ENCODE data around the gene TLN1.
A peak's percentile ranks its signal among the peaks of the same experiment; 100 is the strongest.

Gene TLN1

DNA sequence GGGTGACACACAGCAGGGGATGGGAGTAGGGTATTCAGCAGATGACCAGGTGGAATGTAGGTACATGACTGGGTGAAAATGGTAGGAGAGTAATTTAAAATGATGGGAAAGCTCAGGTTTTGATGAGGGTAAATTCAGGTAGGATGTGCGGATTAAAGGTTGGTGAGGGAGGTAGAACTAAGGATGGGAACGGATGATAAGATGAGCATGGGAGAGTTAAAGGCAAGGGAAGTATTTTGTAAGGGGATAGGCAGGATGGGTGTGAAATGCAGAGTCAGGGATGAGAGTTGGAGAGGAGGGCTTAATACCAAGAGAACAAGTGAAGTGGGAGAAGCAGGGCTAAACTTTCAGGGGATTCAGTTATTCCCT lies 1.5 kb downstream of the TLN1 start:
- peak overlapping the region; percentile 94 for H3K4me2 ChIP-seq (ENCODE audit: low read depth, low read length)
- H3F3A ChIP-seq (ENCODE audit: insufficient read depth, low read length), result peaks cover 26% of the 10 kb centered on the region; the same call in 1 of the 2 replicates
- H4K20me1 ChIP-seq (ENCODE audit: insufficient read depth, low read length), result no peaks in the 10 kb centered on the region
- no peak for DNase-seq
- H3K9ac ChIP-seq (ENCODE audit: low read length), result no peak overlapping the region
- no peak overlapping the region for H2AFZ ChIP-seq (ENCODE audit: low read length)
- no peaks in the 10 kb centered on the region for H3K36me3 ChIP-seq (replicated peaks; ENCODE audit: insufficient read depth, low read length)
- no peaks in the 10 kb centered on the region for H3K27me3 ChIP-seq (replicated peaks; ENCODE audit: insufficient read depth, low read length)
- H3K9me3 ChIP-seq (replicated peaks; ENCODE audit: insufficient read depth, low read length), result no peaks in the 10 kb centered on the region
- H3K9me2 ChIP-seq (replicated peaks; ENCODE audit: insufficient read depth, low read length), result no peaks in the 10 kb centered on the region
- peak overlapping the region; percentile 90 for H3K4me3 ChIP-seq (ENCODE audit: low read length)
- peaks cover 31% of the 10 kb centered on the region for H3K4me1 ChIP-seq (ENCODE audit: low read length)
- H3K79me2 ChIP-seq (ENCODE audit: low read length), result peaks cover 80% of the 10 kb centered on the region
- no peak for TF ChIP-seq EZH2 (optimal IDR thresholded peaks at IDR 0.05; ENCODE audit: low read depth, low read length)
- no peak for TF ChIP-seq CTCF (IDR thresholded peaks at IDR 0.05; ENCODE audit: low read length)
- TF ChIP-seq EZH2phosphoT487 (IDR thresholded peaks at IDR 0.05; ENCODE audit: low read length), result no peak
- H3K27ac ChIP-seq (ENCODE audit: low read length), result no peak overlapping the region

DNA sequence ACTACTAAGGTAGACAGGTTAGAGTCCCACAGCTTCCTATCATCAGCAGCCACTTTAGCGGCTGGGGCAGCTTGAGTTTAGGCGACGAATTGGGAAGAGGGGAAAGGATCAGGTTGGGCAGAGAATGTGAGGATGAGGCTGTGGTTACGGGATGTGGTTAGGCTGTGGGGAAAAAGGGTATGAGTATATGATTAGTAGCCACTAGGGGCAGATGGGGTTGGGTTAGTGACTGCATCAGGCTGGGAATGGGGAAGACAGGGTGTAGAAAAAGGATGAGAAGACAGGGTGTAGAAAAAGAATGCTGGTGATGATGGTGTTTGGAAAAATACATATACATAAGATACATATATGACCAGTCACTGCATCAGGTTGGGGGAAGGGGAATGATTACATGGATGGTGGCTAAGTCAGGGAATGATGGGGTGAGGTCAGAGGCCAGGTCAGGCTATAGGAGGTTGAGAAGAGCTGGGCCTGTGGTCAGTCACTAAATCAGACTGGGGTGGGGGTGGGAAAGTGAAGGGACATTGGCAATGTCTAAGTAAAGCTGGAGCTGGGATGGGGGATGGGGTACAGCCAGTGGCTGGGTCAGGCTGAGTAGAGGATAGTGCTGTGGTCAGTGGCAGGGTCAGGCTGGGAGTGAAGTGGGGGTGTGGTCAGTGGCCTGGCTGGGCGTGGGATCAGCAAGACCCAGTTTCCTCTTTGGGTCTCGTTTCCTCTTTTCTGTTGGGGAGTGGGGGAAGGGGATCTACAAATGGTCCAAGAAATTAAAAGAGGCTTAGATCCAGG lies 2.1 kb downstream of the TLN1 start:
- H3K4me3 ChIP-seq (ENCODE audit: low read length), result peak overlapping the region; percentile 6; the same call in 1 of the 2 replicates
- H3K4me1 ChIP-seq (ENCODE audit: low read length), result peaks cover 31% of the 10 kb centered on the region
- no peaks in the 10 kb centered on the region for H3K36me3 ChIP-seq (replicated peaks; ENCODE audit: insufficient read depth, low read length)

GRCh38 chr9:35729101-35729500 lies 2.9 kb downstream of the TLN1 start:
- peaks cover 31% of the 10 kb centered on the region for H3K4me1 ChIP-seq (ENCODE audit: low read length)
- no peak overlapping the region for H3K27ac ChIP-seq (ENCODE audit: low read length)
- no peak overlapping the region for H3K4me3 ChIP-seq (ENCODE audit: low read length)
- H3K9ac ChIP-seq (ENCODE audit: low read length), result no peak overlapping the region
- H3K27me3 ChIP-seq (replicated peaks; ENCODE audit: insufficient read depth, low read length), result no peaks in the 10 kb centered on the region
- H3F3A ChIP-seq (ENCODE audit: insufficient read depth, low read length), result peaks cover 26% of the 10 kb centered on the region; the same call in 1 of the 2 replicates
- H3K36me3 ChIP-seq (replicated peaks; ENCODE audit: insufficient read depth, low read length), result no peaks in the 10 kb centered on the region; the same call in 1 of the 2 replicates
- no peaks in the 10 kb centered on the region for H4K20me1 ChIP-seq (ENCODE audit: insufficient read depth, low read length)
- H3K9me2 ChIP-seq (replicated peaks; ENCODE audit: insufficient read depth, low read length), result no peaks in the 10 kb centered on the region
- no peak for DNase-seq
- TF ChIP-seq CTCF (IDR thresholded peaks at IDR 0.05; ENCODE audit: low read length) (no peak), EZH2phosphoT487 (IDR thresholded peaks at IDR 0.05; ENCODE audit: low read length) (no peak), EZH2 (optimal IDR thresholded peaks at IDR 0.05; ENCODE audit: low read depth, low read length) (no peak)
- H3K4me2 ChIP-seq (ENCODE audit: low read depth, low read length), result peak overlapping the region; percentile 94; the same call in 1 of the 2 replicates
- no peaks in the 10 kb centered on the region for H3K9me3 ChIP-seq (replicated peaks; ENCODE audit: insufficient read depth, low read length)
- peaks cover 67% of the 10 kb centered on the region for H3K79me2 ChIP-seq (ENCODE audit: low read length)
- no peak overlapping the region for H2AFZ ChIP-seq (ENCODE audit: low read length)

More for the DNA sequence above, 2.1 kb downstream of the TLN1 start:
- peaks cover 75% of the 10 kb centered on the region for H3K79me2 ChIP-seq (ENCODE audit: low read length)
- DNase-seq, result peak; percentile 24
- no peaks in the 10 kb centered on the region for H3K9me2 ChIP-seq (replicated peaks; ENCODE audit: insufficient read depth, low read length)
- H3K4me2 ChIP-seq (ENCODE audit: low read depth, low read length), result peak overlapping the region; percentile 94
- H3K27me3 ChIP-seq (replicated peaks; ENCODE audit: insufficient read depth, low read length), result no peaks in the 10 kb centered on the region
- TF ChIP-seq EZH2phosphoT487 (IDR thresholded peaks at IDR 0.05; ENCODE audit: low read length), result no peak
- TF ChIP-seq CTCF (IDR thresholded peaks at IDR 0.05; ENCODE audit: low read length), result peak; percentile 56
- no peak overlapping the region for H3K27ac ChIP-seq (ENCODE audit: low read length)
- no peak overlapping the region for H3K9ac ChIP-seq (ENCODE audit: low read length)
- no peaks in the 10 kb centered on the region for H3K9me3 ChIP-seq (replicated peaks; ENCODE audit: insufficient read depth, low read length)
- H4K20me1 ChIP-seq (ENCODE audit: insufficient read depth, low read length), result no peaks in the 10 kb centered on the region
- no peak overlapping the region for H2AFZ ChIP-seq (ENCODE audit: low read length)
- peaks cover 26% of the 10 kb centered on the region; the same call in 1 of the 2 replicates for H3F3A ChIP-seq (ENCODE audit: insufficient read depth, low read length)

Measured in MM.1S (cell line).